Peyer's patch (tissue), 4 donors: Measurements from ENCODE around the gene SLC6A6. TPM values are rescaled to one million over a fixed set of nuclear protein-coding genes. Genes with fewer than 3 reads are reported as not detected.
A peak's percentile ranks its signal among the peaks of the same experiment; 100 is the strongest.

Experiments
- DNase-seq, 3 donors: peaks; one replicate each; pipeline ENCODE4 v3.0.0-alpha.2; 2017 to 2019
- H3K27ac ChIP-seq, 4 donors: fragments of 200-600 bp; sonication (generic); one replicate each; pipeline ENCODE4 v1.5.1; 2016 to 2019
- H3K27me3 ChIP-seq, 2 donors: fragments of 200-600 bp; sonication (generic); one replicate each; pipeline ENCODE4 v1.5.1; 2019
- H3K36me3 ChIP-seq, 3 donors: fragments of 200-600 bp; sonication (generic); one replicate each; pipeline ENCODE4 v1.5.1; 2016 to 2019
- H3K4me1 ChIP-seq, 4 donors: fragments of 200-600 bp; sonication (generic); one replicate each; pipeline ENCODE4 v1.5.1; 2016 to 2019
- H3K4me3 ChIP-seq, 4 donors: fragments of 200-600 bp; sonication (generic); 1 replicate in 3 of 4; 2 replicates in 1 of 4; pipeline ENCODE4 v1.5.1; 2016 to 2019; ENCODE audit warnings: mild to moderate bottlenecking in 1 of 4
- H3K9me3 ChIP-seq, 4 donors: fragments of 200-600 bp; sonication (generic); one replicate each; pipeline ENCODE4 v1.5.1; 2016 to 2019; ENCODE audit warnings: mild to moderate bottlenecking in 1 of 4
- CTCF ChIP-seq, 6 experiments: fragments of 450-650 bp in 4 of 6; fragments of 200-600 bp in 2 of 6; sonication (generic) in 1 of 6; IDR thresholded peaks; one replicate each; pipeline ENCODE4 v1.5.1; 2017 to 2019; ENCODE audit warnings: antibody characterized with exemption in 6 of 6, mild to moderate bottlenecking in 3 of 6, moderate library complexity in 1 of 6
- POLR2A ChIP-seq, 2 donors: fragments of 450-650 bp; IDR thresholded peaks; one replicate each; pipeline ENCODE4 v1.5.1; 2017; ENCODE audit warnings: antibody characterized with exemption in 2 of 2, mild to moderate bottlenecking in 2 of 2, moderate library complexity in 2 of 2
- total RNA-seq, 4 donors: library from RNA; depleted of rRNA; stranded (reverse); fragments of >200 nt; gene quantifications; one replicate each; pipeline ENCODE4 v1.1.0, GENCODE V29; 2016

The SLC6A6 gene
- 100 to 1,000 TPM in 3 of 4 donors, 10 to 100 TPM in 1; 61.1 to 190 (median 150) TPM for total RNA-seq

DNA sequence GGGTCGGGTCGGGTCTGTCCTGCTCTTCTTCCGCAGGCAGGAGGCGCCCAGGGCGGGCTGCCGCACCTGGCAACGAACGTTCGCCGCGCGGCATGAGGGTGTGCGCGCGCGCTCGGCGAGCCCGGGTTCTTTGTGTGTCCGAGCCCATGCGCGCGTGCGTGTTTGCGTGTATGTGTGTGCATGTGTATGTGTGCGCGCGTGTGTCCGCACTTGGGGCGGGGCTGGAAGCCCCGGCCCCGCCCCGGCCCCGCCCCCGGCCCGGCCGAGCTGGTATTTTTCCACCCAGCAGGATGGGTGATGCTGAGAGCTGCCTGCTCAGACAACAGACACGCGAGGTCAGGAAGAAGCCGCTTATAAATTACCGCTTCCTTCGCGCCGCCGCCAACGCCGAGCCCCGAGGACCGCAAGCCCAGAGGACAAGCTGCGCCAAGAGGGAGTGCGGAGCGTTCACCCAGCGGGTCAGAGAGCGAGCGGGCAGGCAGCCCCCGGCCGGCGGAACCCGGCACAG lies at the start of gene SLC6A6:
Gene SLC6A6 (plus strand): TSS at position 303 of the 508 bp plus-strand sequence. CDS start 41,029 bp downstream, outside the sequence.
- no peaks in the 10 kb centered on the region for H3K27me3 ChIP-seq
- peak; percentile 72 to 86 for TF ChIP-seq POLR2A (IDR thresholded peaks at IDR 0.05)
- TF ChIP-seq CTCF (IDR thresholded peaks at IDR 0.05) = peak; percentile 47 to 82 (median 64)
- no peaks in the 10 kb centered on the region for H3K9me3 ChIP-seq
- DNase-seq = peak; percentile 99 to 100 (median 99)
- H3K4me1 ChIP-seq = peaks cover 0 to 50% (median 26%) of the 10 kb centered on the region in 4 donors
- peaks cover 0 to 4% (median 0%) of the 10 kb centered on the region in 3 donors for H3K36me3 ChIP-seq
- peak within 1 kb of the TSS; percentile 91 to 97 (median 96) for H3K4me3 ChIP-seq
- peak within 1 kb of the TSS; percentile 96 to 99 (median 97) for H3K27ac ChIP-seq

- no peak overlapping the region for H3K4me3 ChIP-seq
- H3K36me3 ChIP-seq = no peaks in the 10 kb centered on the region
- DNase-seq = no peak
- no peak for TF ChIP-seq CTCF (IDR thresholded peaks at IDR 0.05)
- no peaks in the 10 kb centered on the region for H3K9me3 ChIP-seq
- H3K4me1 ChIP-seq = no peaks in the 10 kb centered on the region
- no peak overlapping the region for H3K27ac ChIP-seq
- no peaks in the 10 kb centered on the region for H3K27me3 ChIP-seq
Observed at GRCh38 chr3:14353502-14353901, 48.9 kb upstream of the SLC6A6 start.

- DNase-seq = no peak
Observed at GRCh38 chr3:14357463-14357862, 44.9 kb upstream of the SLC6A6 start.

DNA sequence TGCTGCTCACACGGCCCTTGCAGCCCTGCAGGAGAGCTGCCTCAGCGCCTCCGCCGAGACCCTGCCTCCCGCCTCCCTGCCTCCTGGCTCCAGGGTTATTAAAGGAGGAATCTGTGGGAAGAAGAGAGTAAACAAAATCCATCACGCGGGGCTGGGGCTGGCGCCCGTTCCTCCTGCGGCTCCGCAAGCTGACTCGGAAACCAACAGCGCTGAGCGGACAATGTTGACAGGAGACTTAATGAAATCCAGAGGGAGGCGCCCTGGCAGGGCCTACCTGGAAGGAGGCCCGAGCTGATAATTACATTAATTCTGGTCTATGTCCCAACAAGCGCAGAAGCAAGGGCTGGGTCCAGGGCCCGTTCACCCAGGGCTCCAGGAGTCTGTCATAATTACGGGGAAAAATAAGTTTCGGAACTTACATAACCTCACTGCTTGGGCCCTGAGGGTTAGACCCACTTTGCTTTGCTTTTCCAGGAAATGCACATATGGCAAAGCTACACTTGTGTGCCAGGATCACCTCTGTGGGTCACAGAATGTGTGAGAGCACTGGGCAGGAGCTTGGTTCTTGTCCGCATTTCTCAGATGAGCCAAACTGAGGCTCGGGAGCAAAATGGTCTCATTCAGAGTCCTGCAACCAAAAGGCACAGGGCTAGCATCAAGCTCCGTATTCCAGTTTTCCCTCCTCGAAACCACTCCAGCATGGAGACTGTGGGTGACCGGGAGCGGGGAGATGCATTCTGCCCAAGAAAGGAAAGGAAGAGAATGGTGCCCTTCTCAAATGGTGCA lies 43.8 kb upstream of the SLC6A6 start:
- H3K9me3 ChIP-seq = no peaks in the 10 kb centered on the region
- no peaks in the 10 kb centered on the region for H3K27me3 ChIP-seq
- H3K27ac ChIP-seq = peak overlapping the region in 2 of 4 donors; percentile 25 to 53
- DNase-seq = peak in 1 of 3 donors; percentile 62
- no peak overlapping the region for H3K4me3 ChIP-seq
- no peak for TF ChIP-seq CTCF (IDR thresholded peaks at IDR 0.05)
- TF ChIP-seq POLR2A (IDR thresholded peaks at IDR 0.05) = no peak
- H3K36me3 ChIP-seq = no peaks in the 10 kb centered on the region
- peaks cover 0 to 6% (median 0%) of the 10 kb centered on the region in 4 donors for H3K4me1 ChIP-seq

More at GRCh38 chr3:14357463-14357862, 44.9 kb upstream of the SLC6A6 start:
- TF ChIP-seq CTCF (IDR thresholded peaks at IDR 0.05) = no peak
- TF ChIP-seq POLR2A (IDR thresholded peaks at IDR 0.05) = no peak
- Histone ChIP-seq H3K4me1 (peaks cover 0 to 4% (median 0%) of the 10 kb centered on the region in 4 donors), H3K9me3 (no peaks in the 10 kb centered on the region), H3K27ac (no peak overlapping the region), H3K4me3 (no peak overlapping the region), H3K36me3 (no peaks in the 10 kb centered on the region), H3K27me3 (no peaks in the 10 kb centered on the region)

DNA sequence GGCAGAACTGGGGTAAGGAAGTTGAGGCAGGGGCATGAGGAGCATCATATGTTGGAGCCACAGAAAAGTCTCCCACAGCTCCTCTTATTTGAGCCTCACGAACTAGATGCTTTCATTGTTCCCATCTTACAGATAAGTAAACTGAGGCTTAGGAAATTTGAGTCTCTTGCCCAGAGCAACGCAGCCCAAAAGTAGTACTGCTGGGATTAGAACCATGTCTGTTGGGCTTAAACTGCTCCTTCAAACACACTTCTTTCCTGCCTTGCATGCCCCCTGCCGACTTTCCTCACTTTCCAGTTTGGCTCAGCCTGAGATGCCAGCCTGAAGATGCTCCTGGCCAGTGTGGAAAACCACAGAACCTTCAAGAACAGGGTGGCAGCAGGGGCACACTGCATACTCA lies 43.1 kb upstream of the SLC6A6 start:
- no peak overlapping the region for H3K4me3 ChIP-seq
- DNase-seq = no peak
- H3K27me3 ChIP-seq = no peaks in the 10 kb centered on the region
- H3K4me1 ChIP-seq = peaks cover 0 to 13% (median 2%) of the 10 kb centered on the region in 4 donors
- no peaks in the 10 kb centered on the region for H3K36me3 ChIP-seq
- no peak overlapping the region for H3K27ac ChIP-seq
- TF ChIP-seq CTCF (IDR thresholded peaks at IDR 0.05) (no peak), POLR2A (IDR thresholded peaks at IDR 0.05) (no peak)
- no peaks in the 10 kb centered on the region for H3K9me3 ChIP-seq
